Right ventricle myocardium superior (tissue), 1 donor: ENCODE results near the gene KLK15. TPM values are rescaled to one million over a fixed set of nuclear protein-coding genes. Genes with fewer than 3 reads are reported as not detected.

ENCODE experiments used
- ATAC-seq: fragments of 200-7000 bp; cut with Tn5 transposase; one replicate; pipeline ENCODE4 v1.9.1; 2020; ENCODE audit warnings: mild to moderate bottlenecking; ENCODE audit not compliant: poor library complexity
- DNase-seq: peaks from one replicate; pipeline ENCODE4 v3.0.0-alpha.2; 2020
- intact Hi-C: fragments of 100-400 bp; cut with DNase I; formaldehyde crosslinking; loops from one replicate; pipeline ENCODE4 v1.11.2; 2022
- long read RNA-seq: library from polyadenylated mRNA; unstranded; transcript quantifications from one replicate; pipeline ENCODE4 v2.0.0, GENCODE V29; 2021
- total RNA-seq: library from RNA; stranded (reverse); fragmentation: NEBNext Ultra II Directional; extraction: Animal tissue kit (Norgen Biotek cat#: 25700); gene quantifications from one replicate; pipeline ENCODE4 v1.2.1, GENCODE V29; 2021
- donor health status: DM: no; HTN: yes; CAD: no; lungs with severe emphysema.

Gene KLK15, protein sequence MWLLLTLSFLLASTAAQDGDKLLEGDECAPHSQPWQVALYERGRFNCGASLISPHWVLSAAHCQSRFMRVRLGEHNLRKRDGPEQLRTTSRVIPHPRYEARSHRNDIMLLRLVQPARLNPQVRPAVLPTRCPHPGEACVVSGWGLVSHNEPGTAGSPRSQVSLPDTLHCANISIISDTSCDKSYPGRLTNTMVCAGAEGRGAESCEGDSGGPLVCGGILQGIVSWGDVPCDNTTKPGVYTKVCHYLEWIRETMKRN
- total RNA-seq = not detected
- long read RNA-seq = 0 reads

DNA sequence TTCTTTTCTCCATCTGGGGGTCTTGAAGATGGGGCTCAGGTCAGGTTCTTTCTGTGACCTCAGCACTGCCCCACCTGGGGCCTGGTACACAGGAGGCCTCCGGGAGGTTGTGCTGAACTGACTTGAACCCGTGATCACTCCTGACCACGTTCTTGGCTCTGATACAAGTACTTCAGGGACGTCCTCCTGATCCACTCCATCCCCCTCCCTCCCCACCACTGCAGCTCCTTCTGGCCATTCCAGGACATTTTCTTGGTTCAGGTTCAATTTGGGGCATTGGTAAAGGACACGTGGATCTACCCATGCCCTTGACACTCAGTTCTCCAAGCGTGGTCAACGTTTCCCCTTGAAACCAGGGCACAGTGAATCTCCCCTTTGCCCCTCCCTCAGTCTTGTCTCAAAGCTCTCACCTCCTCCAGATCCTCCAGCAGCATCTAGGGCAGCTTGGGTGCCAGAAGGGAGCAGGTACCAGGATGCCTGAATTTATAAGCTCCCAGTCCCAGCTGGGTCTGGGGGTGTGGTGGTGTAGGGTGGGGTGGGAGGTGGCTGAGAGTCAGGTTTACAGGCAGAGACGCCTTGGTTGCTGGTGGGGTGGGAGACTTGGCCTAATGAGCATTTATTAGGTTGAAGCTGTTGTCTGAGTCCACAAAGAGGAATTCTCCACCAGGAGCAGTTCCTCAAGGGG lies at the start of gene KLK15:
TSS of gene KLK15 (minus strand) at position 458 of the 685 bp plus-strand sequence. CDS start 2,082 bp downstream, outside the sequence.
- ATAC-seq (no peak), DNase-seq (no peak)
- intact Hi-C loops = no loop called here

DNA sequence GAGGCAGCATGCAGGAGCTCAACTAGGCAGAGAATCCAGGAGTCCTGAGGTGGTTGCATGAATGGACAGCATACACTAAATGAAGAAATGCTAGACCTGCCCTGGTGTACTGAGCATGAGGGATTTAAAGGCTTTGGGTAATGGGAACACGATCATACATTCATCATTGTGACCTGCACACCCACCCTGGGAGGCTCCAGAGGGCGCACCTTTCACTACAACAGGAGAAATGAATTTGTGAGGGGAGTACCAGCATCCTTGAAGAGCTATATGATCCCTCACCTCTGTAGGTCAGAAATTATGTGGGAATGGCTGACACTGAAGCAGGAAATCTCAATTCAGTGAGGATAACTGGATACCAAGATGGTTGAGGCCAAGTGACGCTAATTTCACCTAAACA lies 48.8 kb upstream of the KLK15 start:
- no peak for DNase-seq
- ATAC-seq = no peak
- intact Hi-C loops = no loop called here

DNA sequence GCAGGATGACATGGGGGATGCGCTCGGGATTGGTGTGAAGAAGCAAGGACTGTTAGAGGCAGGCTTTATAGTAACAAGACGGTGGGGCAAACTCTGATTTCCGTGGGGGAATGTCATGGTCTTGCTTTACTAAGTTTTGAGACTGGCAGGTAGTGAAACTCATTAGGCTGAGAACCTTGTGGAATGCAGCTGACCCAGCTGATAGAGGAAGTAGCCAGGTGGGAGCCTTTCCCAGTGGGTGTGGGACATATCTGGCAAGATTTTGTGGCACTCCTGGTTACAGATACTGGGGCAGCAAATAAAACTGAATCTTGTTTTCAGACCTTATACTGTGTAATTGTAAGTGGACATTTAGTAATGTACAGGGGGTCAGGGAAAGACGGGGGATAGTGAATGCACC lies 46.9 kb upstream of the KLK15 start:
- DNase-seq (no peak), ATAC-seq (no peak)
- intact Hi-C loops = no loop called here

DNA sequence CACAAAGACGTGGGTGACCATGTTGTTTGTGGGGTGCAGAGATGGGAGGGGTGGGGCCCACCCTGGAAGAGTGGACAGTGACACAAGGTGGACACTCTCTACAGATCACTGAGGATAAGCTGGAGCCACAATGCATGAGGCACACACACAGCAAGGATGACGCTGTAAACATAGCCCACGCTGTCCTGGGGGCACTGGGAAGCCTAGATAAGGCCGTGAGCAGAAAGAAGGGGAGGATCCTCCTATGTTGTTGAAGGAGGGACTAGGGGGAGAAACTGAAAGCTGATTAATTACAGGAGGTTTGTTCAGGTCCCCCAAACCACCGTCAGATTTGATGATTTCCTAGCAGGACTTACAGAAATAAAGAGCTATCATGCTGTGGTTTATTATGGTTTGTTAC lies 45.5 kb upstream of the KLK15 start:
- ATAC-seq = no peak
- intact Hi-C loops = no loop called here
- DNase-seq = no peak

DNA sequence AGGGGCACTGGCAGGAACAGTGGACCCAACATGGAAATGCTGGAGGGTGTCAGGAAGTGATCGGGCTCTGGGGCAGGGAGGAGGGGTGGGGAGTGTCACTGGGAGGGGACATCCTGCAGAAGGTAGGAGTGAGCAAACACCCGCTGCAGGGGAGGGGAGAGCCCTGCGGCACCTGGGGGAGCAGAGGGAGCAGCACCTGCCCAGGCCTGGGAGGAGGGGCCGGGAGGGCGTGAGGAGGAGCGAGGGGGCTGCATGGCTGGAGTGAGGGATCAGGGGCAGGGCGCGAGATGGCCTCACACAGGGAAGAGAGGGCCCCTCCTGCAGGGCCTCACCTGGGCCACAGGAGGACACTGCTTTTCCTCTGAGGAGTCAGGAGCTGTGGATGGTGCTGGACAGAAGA lies 44.0 kb upstream of the KLK15 start:
- DNase-seq = no peak
- no peak for ATAC-seq
- intact Hi-C loops = no loop called here

DNA sequence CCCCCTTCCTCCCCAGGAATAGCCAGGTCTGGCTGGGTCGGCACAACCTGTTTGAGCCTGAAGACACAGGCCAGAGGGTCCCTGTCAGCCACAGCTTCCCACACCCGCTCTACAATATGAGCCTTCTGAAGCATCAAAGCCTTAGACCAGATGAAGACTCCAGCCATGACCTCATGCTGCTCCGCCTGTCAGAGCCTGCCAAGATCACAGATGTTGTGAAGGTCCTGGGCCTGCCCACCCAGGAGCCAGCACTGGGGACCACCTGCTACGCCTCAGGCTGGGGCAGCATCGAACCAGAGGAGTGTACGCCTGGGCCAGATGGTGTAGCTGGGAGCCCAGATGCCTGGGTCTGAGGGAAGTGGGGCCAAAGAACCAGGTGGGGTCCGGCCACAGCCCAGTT lies 43.1 kb upstream of the KLK15 start:
- DNase-seq = no peak
- ATAC-seq = no peak
- intact Hi-C loops = no loop called here

DNA sequence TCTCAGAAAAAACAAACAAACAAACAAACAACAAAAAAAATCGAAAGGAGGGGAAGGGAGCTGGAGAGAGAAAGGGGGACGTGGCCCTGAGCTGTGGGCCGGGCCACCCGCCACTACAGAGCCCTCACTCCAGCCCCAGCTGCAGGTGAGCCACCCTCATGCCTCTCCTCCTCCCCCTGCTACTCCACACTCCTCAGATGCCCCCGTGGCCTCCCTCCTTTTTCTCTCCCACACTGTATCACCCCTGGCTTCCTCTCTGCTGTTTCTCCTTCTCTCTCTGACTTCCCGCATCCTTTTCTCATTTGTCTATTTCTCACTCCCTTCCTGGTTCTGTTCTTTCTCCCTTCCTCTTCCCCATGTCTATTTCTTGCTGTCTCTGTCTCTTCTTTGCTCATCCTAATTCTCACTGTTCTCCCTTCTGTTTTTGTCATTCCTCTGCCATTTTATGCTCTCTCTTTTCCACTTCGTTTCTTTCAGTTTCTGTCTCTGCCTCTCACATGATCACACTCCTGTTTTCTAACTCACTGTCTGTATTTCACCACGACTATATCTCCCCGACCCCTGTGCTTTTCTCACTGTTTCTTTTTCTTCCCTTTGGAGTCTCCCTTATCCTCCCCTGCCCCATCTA lies 42.5 kb upstream of the KLK15 start:
- DNase-seq (no peak), ATAC-seq (no peak)
- intact Hi-C loops = no loop called here

DNA sequence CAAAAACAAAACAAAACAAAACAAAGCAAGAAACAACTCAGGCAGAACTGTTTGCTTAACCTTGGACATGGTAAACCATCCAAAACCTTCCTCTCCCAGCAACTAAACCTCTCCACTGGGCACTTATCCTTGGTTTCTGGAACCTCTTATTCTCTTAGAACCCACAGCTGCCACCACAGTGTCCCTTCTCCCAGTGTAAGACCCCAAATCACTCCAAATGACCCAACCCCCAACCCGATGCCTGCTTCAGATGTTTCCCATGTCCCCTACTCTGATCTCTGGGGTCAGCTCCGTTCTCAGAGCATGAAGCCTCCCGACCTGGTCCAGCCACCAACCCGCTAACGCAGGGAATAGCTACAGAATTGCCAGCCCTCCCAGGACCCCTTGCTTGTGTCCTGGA lies 40.8 kb upstream of the KLK15 start:
- DNase-seq (no peak), ATAC-seq (no peak)
- intact Hi-C loops = no loop called here

DNA sequence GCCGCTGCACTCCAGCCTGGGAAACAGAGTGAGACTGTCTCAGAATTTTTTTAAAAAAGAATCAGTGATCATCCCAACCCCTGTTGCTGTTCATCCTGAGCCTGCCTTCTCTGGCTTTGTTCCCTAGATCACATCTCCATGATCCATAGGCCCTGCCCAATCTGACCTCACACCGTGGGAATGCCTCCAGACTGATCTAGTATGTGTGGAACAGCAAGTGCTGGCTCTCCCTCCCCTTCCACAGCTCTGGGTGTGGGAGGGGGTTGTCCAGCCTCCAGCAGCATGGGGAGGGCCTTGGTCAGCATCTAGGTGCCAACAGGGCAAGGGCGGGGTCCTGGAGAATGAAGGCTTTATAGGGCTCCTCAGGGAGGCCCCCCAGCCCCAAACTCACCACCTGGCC lies 39.7 kb upstream of the KLK15 start, which contains the start of gene KLK2:
TSS of gene KLK2 (plus strand) at position 384 of the 400 bp plus-strand sequence. CDS start 35 bp downstream, outside the sequence.
- no peak for ATAC-seq
- no peak for DNase-seq
- intact Hi-C loops = no loop called here

DNA sequence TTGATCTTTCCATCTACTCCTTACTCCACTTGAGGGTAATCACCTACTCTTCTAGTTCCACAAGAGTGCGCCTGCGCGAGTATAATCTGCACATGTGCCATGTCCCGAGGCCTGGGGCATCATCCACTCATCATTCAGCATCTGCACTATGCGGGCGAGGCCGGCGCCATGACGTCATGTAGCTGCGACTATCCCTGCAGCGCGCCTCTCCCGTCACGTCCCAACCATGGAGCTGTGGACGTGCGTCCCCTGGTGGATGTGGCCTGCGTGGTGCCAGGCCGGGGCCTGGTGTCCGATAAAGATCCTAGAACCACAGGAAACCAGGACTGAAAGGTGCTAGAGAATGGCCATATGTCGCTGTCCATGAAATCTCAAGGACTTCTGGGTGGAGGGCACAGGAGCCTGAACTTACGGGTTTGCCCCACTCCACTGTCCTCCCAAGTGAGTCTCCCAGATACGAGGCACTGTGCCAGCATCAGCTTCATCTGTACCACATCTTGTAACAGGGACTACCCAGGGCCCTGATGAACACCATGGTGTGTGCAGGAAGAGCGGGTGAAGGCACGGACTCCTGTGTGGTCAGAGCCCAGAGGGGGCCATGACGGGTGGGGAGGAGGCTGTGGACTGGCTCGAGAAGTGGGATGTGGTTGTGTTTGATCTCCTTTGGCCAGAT lies 37.2 kb upstream of the KLK15 start:
- no peak for ATAC-seq

DNA sequence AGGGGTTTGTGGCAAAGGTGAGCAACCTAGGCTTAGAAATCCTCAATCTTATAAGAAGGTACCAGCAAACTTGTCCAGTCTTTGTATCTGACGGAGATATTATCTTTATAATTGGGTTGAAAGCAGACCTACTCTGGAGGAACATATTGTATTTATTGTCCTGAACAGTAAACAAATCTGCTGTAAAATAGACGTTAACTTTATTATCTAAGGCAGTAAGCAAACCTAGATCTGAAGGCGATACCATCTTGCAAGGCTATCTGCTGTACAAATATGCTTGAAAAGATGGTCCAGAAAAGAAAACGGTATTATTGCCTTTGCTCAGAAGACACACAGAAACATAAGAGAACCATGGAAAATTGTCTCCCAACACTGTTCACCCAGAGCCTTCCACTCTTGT lies 36.1 kb upstream of the KLK15 start:
- no peak for ATAC-seq
- no peak for DNase-seq
- intact Hi-C loops = no loop called here

More for the DNA sequence above, 37.2 kb upstream of the KLK15 start:
- no peak for DNase-seq
- intact Hi-C loops = no loop called here

DNA sequence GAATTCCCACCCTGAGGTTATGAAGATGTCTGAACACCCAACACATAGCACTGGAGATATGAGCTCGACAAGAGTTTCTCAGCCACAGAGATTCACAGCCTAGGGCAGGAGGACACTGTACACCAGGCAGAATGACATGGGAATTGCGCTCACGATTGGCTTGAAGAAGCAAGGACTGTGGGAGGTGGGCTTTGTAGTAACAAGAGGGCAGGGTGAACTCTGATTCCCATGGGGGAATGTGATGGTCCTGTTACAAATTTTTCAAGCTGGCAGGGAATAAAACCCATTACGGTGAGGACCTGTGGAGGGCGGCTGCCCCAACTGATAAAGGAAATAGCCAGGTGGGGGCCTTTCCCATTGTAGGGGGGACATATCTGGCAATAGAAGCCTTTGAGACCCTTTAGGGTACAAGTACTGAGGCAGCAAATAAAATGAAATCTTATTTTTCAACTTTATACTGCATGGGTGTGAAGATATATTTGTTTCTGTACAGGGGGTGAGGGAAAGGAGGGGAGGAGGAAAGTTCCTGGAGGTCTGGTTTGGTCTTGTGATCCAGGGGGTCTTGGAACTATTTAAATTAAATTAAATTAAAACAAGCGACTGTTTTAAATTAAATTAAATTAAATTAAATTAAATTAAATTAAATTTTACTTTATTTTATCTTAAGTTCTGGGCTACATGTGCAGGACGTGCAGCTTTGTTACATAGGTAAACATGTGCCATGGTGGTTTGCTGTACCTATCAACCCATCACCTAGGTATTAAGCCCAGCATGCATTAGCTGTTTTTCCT lies 28.3 kb upstream of the KLK15 start:
- DNase-seq (no peak), ATAC-seq (no peak)
- intact Hi-C loops = no loop called here

DNA sequence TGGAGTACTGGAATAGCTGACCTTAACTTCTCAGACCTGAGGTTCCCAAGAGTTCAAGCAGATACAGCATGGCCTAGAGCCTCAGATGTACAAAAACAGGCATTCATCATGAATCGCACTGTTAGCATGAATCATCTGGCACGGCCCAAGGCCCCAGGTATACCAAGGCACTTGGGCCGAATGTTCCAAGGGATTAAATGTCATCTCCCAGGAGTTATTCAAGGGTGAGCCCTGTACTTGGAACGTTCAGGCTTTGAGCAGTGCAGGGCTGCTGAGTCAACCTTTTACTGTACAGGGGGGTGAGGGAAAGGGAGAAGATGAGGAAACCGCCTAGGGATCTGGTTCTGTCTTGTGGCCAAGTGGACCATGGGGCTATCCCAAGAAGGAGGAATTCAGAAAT lies 27.6 kb upstream of the KLK15 start:
- ATAC-seq = no peak
- intact Hi-C loops = no loop called here
- no peak for DNase-seq

DNA sequence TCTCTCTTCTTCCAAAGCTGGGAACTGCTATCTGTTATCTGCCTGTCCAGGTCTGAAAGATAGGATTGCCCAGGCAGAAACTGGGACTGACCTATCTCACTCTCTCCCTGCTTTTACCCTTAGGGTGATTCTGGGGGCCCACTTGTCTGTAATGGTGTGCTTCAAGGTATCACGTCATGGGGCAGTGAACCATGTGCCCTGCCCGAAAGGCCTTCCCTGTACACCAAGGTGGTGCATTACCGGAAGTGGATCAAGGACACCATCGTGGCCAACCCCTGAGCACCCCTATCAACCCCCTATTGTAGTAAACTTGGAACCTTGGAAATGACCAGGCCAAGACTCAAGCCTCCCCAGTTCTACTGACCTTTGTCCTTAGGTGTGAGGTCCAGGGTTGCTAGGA lies 26.5 kb upstream of the KLK15 start:
- intact Hi-C loops = no loop called here
- ATAC-seq = no peak
- no peak for DNase-seq

DNA sequence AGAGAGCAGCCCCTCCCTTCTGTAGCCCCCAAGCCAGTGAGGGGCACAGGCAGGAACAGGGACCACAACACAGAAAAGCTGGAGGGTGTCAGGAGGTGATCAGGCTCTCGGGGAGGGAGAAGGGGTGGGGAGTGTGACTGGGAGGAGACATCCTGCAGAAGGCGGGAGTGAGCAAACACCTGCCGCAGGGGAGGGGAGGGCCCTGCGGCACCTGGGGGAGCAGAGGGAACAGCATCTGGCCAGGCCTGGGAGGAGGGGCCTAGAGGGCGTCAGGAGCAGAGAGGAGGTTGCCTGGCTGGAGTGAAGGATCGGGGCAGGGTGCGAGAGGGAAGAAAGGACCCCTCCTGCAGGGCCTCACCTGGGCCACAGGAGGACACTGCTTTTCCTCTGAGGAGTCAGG lies 25.5 kb upstream of the KLK15 start:
- DNase-seq (no peak), ATAC-seq (no peak)
- intact Hi-C loops = no loop called here

DNA sequence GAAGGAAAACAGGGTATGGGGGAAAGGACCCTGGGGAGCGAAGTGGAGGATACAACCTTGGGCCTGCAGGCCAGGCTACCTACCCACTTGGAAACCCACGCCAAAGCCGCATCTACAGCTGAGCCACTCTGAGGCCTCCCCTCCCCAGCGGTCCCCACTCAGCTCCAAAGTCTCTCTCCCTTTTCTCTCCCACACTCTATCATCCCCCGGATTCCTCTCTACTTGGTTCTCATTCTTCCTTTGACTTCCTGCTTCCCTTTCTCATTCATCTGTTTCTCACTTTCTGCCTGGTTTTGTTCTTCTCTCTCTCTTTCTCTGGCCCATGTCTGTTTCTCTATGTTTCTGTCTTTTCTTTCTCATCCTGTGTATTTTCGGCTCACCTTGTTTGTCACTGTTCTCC lies 24.0 kb upstream of the KLK15 start:
- DNase-seq (no peak), ATAC-seq (no peak)
- intact Hi-C loops = no loop called here

DNA sequence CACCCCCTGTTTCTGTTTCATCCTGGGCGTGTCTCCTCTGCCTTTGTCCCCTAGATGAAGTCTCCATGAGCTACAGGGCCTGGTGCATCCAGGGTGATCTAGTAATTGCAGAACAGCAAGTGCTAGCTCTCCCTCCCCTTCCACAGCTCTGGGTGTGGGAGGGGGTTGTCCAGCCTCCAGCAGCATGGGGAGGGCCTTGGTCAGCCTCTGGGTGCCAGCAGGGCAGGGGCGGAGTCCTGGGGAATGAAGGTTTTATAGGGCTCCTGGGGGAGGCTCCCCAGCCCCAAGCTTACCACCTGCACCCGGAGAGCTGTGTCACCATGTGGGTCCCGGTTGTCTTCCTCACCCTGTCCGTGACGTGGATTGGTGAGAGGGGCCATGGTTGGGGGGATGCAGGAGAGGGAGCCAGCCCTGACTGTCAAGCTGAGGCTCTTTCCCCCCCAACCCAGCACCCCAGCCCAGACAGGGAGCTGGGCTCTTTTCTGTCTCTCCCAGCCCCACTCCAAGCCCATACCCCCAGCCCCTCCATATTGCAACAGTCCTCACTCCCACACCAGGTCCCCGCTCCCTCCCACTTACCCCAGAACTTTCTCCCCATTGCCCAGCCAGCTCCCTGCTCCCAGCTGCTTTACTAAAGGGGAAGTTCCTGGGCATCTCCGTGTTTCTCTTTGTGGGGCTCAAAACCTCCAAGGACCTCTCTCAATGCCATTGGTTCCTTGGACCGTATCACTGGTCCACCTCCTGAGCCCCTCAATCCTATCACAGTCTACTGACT lies 21.4 kb upstream of the KLK15 start, which contains the start of gene KLK3:
TSS of gene KLK3 (plus strand) at position 280 of the 775 bp plus-strand sequence. CDS start at position 321, 41 bp downstream.
- ATAC-seq (no peak), DNase-seq (no peak)
- intact Hi-C loops = no loop called here

DNA sequence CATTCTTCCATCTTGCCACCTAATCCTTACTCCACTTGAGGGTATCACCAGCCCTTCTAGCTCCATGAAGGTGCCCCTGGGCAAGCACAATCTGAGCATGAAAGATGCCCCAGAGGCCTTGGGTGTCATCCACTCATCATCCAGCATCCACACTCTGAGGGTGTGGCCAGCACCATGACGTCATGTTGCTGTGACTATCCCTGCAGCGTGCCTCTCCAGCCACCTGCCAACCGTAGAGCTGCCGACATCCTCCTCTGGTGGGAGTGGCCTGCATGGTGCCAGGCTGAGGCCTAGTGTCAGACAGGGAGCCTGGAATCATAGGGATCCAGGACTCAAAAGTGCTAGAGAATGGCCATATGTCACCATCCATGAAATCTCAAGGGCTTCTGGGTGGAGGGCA lies 18.2 kb upstream of the KLK15 start:
- intact Hi-C loops = no loop called here
- no peak for DNase-seq

More for the DNA sequence above, 18.2 kb upstream of the KLK15 start:
- no peak for ATAC-seq
